ENCODE data around the gene CDY2A. TPM values are rescaled to one million over a fixed set of nuclear protein-coding genes. Genes with fewer than 3 reads are reported as not detected.
"Not testable (repeated sequence)": the region's sequence is repeated elsewhere in the genome, so short reads cannot be mapped to it uniquely, and the experiment has no call there.

The CDY2A gene, protein sequence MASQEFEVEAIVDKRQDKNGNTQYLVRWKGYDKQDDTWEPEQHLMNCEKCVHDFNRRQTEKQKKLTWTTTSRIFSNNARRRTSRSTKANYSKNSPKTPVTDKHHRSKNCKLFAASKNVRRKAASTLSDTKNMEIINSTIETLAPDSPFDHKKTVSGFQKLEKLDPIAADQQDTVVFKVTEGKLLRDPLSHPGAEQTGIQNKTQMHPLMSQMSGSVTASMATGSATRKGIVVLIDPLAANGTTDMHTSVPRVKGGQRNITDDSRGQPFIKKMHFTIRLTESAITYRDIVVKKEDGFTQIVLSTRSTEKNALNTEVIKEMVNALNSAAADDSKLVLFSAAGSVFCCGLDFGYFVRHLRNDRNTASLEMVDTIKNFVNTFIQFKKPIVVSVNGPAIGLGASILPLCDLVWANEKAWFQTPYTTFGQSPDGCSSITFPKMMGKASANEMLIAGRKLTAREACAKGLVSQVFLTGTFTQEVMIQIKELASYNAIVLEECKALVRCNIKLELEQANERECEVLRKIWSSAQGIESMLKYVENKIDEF
- total RNA-seq: not detected in 2 replicates

DNA sequence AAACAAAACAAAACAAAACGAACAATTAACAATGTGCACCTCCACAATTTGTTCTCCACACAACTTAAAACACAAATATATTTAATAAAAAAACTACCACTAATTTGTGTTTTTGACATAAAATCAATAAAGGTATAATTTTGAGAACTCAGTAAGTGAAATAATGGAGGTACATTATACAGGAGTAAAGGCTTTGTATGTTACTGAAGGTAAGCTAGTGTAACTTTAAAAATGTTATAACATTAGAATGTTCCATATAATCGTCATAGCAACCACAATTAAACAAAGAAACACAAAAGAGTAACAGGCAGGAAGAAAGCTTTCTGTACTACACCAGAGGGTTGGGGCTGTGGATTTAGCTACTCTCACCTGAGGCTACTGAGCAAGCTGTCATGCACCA is at the start of gene CDY2A:
TSS of gene CDY2A (plus strand) at position 301 of the 400 bp plus-strand sequence. CDS start 328 bp downstream, outside the sequence.
- not testable (repeated sequence) for DNase-seq (ENCODE audit: low read depth)

DNA sequence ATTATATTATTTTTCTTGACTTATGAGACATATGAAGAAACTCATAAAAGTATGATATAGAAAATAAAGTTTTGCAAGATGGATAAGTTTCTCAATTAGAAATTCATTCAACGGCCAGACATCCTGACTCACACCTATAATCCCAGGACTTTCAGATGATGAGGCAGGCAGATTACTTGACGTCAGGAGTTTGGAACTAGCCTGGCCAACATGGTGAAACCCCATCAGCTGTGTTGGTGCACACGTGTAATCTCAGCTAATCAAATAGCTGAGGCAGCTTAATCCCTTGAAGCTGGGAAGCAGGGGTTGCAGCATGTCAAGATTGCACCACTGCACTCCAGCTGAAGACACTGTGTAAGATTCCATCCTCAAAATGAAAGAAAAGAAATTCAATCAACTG is 28.0 kb upstream of the CDY2A start:
- not testable (repeated sequence) for DNase-seq (ENCODE audit: low read depth)

DNA sequence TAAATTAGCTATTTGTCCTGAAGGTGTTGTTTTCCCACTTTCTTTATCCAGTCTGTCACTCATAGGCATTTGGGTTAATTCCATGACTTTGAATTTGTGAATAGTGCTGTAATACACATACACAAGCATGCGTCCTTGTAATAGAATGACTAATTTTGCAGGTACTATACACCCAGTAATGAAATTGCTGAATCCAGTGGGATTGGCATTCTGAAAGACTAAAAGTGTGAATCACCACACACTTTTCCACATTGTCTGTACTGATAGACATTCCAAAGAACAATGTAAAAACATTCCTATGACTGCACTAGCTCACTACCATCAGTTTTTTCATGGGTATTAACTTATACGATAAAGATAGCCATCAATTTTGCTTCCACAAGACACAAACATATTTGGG is 27.3 kb upstream of the CDY2A start:
- DNase-seq (ENCODE audit: low read depth): not testable (repeated sequence)

DNA sequence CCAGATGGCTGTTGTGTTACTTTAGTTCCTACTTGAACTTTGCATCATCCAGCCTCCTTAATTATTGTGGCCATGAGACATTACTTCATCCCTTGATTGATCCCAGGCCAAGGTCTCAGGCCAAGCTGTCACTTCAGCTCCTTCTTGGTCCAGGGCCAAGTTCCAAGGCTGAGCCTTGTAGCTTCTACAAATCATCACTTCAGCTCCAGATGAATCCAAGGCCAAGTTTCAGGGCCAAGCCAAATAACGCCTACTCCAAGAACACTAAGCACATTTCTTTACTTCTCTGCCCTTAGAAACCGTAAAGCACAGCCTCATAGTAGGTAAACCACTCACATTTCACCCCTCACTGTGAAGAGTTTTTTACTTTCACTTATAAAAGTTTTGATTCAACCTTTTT is 1.7 kb upstream of the CDY2A start:
- not testable (repeated sequence) for DNase-seq (ENCODE audit: low read depth)

DNA sequence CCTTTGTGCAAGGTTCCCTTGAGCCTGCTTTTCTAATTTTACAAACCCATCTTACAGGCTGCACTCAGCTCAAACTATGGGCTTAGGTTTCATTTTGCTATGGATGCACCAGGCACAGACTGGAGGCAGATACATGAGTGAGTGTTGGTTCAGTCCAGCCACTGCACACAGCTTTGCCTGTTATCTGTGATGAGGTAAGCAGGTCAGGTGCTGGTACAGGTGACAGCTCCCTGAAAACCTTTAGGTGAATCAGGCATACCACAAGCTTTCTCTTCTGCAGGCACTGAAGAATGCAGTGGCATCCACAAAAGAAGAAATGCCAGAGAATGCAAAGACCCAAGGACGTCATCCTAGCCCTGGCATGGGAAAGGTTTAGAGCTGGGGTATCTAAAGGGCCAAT is 3.3 kb downstream of the CDY2A start:
- DNase-seq (ENCODE audit: low read depth): not testable (repeated sequence)

DNA sequence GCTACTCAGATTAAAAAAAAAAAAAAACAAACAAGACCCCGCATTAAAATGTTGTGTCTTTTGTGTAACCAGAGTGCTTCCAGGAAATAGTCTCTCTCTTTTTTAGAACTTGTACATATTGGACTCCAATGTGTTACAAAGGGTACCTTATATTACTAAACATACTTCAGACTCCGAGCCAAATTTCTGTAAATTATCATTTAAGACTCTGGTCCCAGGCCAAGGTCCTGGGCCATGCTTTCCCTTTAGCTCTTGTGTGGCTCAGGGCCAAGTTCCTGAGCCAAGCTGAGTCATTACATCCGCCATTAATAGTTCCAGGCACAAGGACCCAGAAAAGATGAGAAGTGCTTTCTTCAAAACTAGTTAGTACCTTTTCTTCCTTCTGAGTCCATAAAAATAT is 4.6 kb downstream of the CDY2A start:
- DNase-seq (ENCODE audit: low read depth): not testable (repeated sequence)

DNA sequence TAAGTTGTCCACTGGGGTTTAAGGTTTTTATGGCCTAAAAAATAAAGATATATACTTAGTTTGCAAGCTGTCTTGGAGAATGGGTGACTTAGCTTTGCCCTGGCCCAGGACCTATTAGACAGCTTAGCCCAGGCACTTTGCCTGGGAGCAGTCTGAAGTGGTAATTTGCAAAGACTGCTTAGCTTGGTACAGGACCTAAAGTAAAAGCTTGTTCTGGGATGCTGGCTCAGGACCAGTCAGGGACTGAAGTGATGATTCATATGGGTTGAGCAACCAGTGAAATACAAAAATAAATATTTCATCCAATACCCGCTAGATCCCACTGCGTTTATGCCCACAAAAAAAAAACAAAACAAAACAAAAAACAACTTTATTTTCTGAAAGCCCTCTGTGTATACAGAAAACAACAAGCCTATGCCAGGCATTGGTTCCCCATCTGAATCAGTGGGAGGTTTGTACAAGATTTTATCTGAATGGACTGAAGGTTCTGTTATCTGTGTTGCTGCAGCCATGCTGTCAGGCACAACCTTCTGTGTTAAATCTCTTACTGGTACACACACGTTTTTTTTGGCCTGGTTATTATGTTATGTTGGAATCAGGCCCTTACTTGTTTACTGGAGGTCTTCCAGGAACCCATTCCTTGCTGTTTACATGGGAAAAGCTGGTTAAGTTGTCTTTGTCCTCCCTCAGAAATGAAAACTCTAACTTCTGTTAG is 8.7 kb downstream of the CDY2A start:
- not testable (repeated sequence) for DNase-seq (ENCODE audit: low read depth)

DNA sequence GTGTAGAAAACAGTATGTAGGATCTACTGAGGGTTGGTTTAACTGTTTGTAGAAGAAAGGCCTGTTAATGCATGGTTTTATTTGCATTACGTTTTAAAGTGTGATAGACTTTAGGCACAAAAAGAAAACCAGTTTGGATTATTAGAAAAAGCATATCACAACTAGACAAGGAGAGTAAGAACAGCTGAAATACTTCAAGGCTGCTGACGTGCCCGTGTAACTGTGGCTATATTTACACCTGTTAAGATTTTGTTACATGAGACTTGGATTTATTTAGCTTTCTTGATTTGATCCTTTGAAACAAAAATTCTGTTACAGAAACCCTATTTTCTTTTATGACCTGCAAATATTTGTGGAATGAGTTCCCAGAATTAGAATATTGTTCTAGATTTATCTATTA is 9.3 kb downstream of the CDY2A start:
- DNase-seq (ENCODE audit: low read depth): not testable (repeated sequence)

DNA sequence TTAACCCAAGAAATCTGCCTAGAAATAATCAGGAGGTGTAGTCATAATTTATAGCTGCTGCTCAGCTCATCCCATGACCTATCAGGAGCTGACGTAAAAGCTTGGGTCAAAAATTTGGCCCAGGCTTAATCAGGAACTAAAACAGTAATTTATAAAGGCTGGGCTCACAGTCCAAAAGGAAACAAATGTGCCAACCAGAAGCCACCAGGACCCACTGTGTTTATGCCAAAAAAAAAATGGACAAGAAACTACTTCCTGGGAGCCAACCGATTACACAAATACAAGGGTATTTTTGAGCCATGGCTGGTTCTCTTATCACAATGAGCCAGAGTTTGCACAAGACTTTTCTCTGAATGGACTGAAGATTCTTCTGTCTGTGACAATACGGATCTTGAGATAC is 19.4 kb downstream of the CDY2A start:
- not testable (repeated sequence) for DNase-seq (ENCODE audit: low read depth)

DNA sequence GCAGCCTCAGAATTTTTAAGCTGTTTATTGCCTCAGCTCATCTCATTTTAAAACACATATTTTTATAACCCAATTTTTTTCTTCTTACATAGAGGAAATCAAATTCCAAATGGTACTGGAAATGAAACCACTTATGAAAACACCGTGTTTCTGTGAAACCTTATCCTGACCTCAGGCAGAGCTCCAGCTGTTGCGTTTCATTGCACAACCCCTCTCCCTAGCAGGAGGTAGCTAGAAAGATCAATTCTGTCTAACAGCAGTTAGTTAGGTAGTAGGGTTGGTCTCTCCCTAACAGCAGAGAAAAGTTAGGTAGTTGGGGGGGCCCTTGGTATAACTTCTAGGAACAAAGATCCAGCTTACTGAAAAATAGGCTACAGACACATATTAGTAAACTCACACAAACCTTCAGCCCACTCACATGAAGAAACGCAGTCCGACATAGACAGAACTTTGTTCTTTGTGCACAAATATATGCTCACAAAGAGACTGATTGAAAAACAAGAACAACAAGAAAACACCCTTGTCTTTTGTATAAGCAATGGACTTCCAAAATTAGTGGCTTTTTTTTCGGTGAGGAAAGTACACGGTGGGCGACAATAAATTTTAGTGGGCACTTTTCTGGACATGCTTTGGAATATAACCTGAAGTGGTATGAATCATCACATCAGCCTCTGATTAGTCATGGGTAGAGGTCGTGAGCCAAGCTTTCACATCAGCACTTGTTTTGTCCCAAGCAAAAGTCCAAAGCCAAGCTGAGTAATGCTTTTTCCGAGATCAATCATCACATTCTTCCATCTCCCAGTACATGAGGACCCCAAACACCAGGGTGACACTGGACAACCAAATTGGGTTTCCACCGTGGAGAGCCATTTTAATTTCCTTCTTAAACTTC is 22.8 kb downstream of the CDY2A start:
- DNase-seq (ENCODE audit: low read depth): not testable (repeated sequence)

DNA sequence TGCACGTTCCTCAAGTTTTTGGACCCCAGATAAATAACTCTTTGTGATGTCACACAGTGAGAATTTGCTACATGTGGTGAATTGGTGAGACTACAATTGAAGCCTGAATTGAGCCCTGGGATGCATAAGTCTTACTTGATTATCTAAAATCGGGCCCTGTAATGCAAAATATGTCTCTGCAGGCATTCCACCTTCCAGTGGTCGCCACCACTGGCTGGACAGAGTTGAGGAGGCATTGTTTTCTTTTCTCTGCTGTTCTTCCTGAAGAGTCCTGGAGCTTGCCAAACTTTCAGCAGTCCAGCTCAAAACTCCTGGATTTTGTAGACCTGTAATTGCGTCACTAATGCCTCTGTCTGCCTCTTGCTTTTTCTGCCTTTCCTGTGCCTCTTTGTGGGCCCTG is 23.5 kb downstream of the CDY2A start:
- DNase-seq (ENCODE audit: low read depth): not testable (repeated sequence)

DNA sequence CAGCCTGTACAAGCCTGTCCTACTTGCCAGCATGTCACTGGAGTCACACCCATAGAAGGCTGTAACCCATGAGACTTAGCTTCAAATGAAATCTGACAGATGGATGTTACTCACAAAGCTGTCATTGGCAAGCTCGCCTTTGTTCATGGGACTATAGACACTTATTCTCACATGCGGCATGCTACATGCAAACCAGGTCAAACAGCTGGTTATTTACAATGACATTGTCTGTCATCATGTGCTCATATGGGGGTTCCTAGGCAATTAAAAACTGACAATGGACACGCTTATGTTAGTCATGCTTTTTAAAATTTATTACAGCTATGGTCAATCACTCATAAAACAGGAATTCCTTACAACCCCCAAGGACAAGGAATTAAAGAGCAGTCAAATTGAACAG is 30.9 kb downstream of the CDY2A start:
- not testable (repeated sequence) for DNase-seq (ENCODE audit: low read depth)

DNA sequence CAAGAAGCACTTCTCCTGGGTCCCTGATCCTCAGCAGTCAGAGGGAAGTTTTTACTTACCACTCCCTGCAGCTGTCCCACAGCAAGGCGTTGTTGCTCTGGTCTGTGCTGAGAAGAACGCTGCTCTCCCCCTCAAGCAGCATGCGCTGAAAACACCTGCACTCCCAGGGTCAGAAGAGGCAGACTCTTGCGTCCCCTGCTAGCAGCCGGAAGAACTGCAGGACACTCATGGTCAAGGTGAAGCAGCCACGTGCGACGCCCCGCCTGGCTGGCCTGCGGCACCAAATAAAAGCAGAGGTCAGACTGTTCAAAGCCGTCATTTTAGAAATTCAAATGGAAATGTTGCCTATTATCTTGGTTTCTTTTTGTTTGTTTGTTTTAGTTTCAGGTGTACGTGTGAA is 47.9 kb downstream of the CDY2A start:
- not testable (repeated sequence) for DNase-seq (ENCODE audit: low read depth)

Other genes starting within 250 kb of the CDY2A start
- gene CDY2B, start 145.6 kb upstream of the CDY2A start, total RNA-seq: not detected in 2 replicates